ENCODE data around the gene DUSP3. TPM values are rescaled to one million over a fixed set of nuclear protein-coding genes. Genes with fewer than 3 reads are reported as not detected.
A peak's percentile ranks its signal among the peaks of the same experiment; 100 is the strongest.

Gene DUSP3
- total RNA-seq, 1 donor from 2014 or later: 91.9 TPM

- DNase-seq (ENCODE audit: low spot score): no peak
These were observed 44.8 kb downstream of the DUSP3 start for GRCh38 chr17:43733956-43734355.

- DNase-seq (ENCODE audit: low spot score): no peak
These were observed 45.8 kb downstream of the DUSP3 start for GRCh38 chr17:43732958-43733357.

- DNase-seq (ENCODE audit: low spot score): no peak
These were observed 50.7 kb downstream of the DUSP3 start for GRCh38 chr17:43728081-43728480.

- DNase-seq (ENCODE audit: low spot score): no peak
These were observed 54.9 kb downstream of the DUSP3 start for GRCh38 chr17:43723697-43724359.

GRCh38 chr17:43722870-43723665 lies 55.7 kb downstream of the DUSP3 start:
- DNase-seq (ENCODE audit: low spot score): no peak

GRCh38 chr17:43722269-43722619 lies 56.5 kb downstream of the DUSP3 start:
- DNase-seq (ENCODE audit: low spot score): no peak

- DNase-seq (ENCODE audit: low spot score): no peak
These were observed 57.1 kb downstream of the DUSP3 start for GRCh38 chr17:43721537-43722268.

- peak; percentile 85 for DNase-seq (ENCODE audit: low spot score)
These were observed 58.3 kb downstream of the DUSP3 start for GRCh38 chr17:43720311-43721060.

- DNase-seq (ENCODE audit: low spot score): no peak
These were observed 59.2 kb downstream of the DUSP3 start for GRCh38 chr17:43719578-43719977.

GRCh38 chr17:43718544-43718943 lies 60.2 kb downstream of the DUSP3 start:
- no peak for DNase-seq (ENCODE audit: low spot score)

- no peak for DNase-seq (ENCODE audit: low spot score)
These were observed 60.9 kb downstream of the DUSP3 start for GRCh38 chr17:43717913-43718312.

Other genes with a start within 250 kb of the DUSP3 start
- gene ETV4, start 232.6 kb downstream of the DUSP3 start, total RNA-seq: 3.7 TPM
- 9.8 TPM for gene MEOX1, start 117.1 kb downstream of the DUSP3 start, total RNA-seq
- gene SOST, start 20.2 kb downstream of the DUSP3 start, total RNA-seq: not detected
- not detected for gene CFAP97D1, start 1.5 kb upstream of the DUSP3 start, total RNA-seq
- 11.8 TPM for gene MPP3, start 54.2 kb upstream of the DUSP3 start, total RNA-seq
- 1.4 TPM for gene CD300LG, start 68.2 kb upstream of the DUSP3 start, total RNA-seq
- 9.8 TPM for gene MPP2, start 128.6 kb upstream of the DUSP3 start, total RNA-seq
- gene PPY, start 163.5 kb upstream of the DUSP3 start, total RNA-seq: not detected
- gene PYY, start 175.0 kb upstream of the DUSP3 start, total RNA-seq: not detected
- 2.2 TPM for gene NAGS, start 225.6 kb upstream of the DUSP3 start, total RNA-seq
- 20.3 TPM for gene TMEM101, start 236.0 kb upstream of the DUSP3 start, total RNA-seq